ENCODE measurements around the gene CAPS. TPM values are rescaled to one million over a fixed set of nuclear protein-coding genes. Genes with fewer than 3 reads are reported as not detected.

Gene CAPS
- total RNA-seq, 1 experiment from 2014 or later, result 32.0 TPM

DNA sequence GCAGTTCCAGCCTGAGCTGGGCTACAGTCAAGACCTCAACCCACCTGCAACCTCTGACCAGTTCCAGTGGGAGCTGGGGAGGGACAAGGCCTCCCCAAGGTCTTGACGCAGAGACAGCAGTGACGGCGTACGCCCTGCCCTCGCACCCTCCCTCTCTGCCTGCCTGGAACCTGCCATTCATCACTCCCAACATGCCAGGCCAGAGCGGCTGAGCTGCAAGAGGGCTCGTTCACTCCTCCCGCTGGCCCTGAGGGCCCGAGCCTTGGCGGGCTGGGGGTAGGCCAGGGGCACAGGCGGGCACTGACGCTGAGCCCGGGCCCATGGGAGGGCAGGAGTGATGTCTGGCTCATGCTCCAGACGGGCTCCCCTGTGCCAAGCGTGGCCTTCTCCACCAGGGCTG, 18.6 kb upstream of the CAPS start:
- POLR2A ChIA-PET (ENCODE audit: unreplicated experiment), result no interaction called here

DNA sequence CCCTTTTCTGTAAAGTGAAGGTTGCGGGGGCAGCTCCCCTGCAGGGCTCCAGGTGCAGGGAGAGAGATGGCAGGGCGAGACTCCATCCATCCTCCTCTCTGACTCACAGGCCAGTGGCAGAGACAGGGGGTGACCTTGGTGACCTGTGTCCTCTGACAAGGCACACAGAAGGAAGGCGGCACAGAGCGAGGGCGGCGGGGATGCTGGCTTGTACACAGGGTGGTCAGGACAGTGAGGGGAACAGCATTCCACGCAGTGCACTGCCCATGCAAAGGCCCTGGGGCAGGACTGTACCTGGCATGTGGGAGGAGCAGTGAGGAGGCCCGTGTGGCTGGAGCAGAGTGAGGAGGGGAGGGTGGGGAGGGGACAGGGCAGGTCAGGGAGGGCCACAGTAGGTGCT, 18.2 kb upstream of the CAPS start:
- DNase-seq, result no peak
- no peak overlapping the region for H3K4me3 ChIP-seq
- H3K79me2 ChIP-seq (ENCODE audit: low read depth), result peaks cover 13% of the 10 kb centered on the region
- intact Hi-C loops (cut with micrococcal nuclease; ENCODE audit: unreplicated experiment), result no loop called here
- BruUV-seq (replicated peaks), result no TSS peak
- H3K9me3 ChIP-seq (ENCODE audit: insufficient read depth, low read depth), result no peaks in the 10 kb centered on the region
- CTCF ChIA-PET, result no interaction called here
- no peak overlapping the region for H3K4me2 ChIP-seq
- H3K27me3 ChIP-seq (ENCODE audit: insufficient read depth, low read depth), result no peaks in the 10 kb centered on the region
- no peak overlapping the region for H3K27ac ChIP-seq
- H2AFZ ChIP-seq, result no peak overlapping the region
- no peaks in the 10 kb centered on the region for H3K9me2 ChIP-seq (ENCODE audit: insufficient read depth)
- no peaks in the 10 kb centered on the region for H3K4me1 ChIP-seq (replicated peaks; ENCODE audit: insufficient read depth)
- H3K36me3 ChIP-seq (ENCODE audit: low read depth), result no peaks in the 10 kb centered on the region
- peaks cover 19% of the 10 kb centered on the region for H4K20me1 ChIP-seq (ENCODE audit: insufficient read depth)
- no peaks in the 10 kb centered on the region; the same call in 1 of the 2 replicates for H3F3A ChIP-seq (ENCODE audit: insufficient read depth, low read depth)
- POLR2A ChIA-PET (ENCODE audit: unreplicated experiment), result no interaction called here
- TF ChIP-seq EZH2 (IDR thresholded peaks at IDR 0.05; ENCODE audit: low read depth), result no peak
- TF ChIP-seq, protein P1, sequence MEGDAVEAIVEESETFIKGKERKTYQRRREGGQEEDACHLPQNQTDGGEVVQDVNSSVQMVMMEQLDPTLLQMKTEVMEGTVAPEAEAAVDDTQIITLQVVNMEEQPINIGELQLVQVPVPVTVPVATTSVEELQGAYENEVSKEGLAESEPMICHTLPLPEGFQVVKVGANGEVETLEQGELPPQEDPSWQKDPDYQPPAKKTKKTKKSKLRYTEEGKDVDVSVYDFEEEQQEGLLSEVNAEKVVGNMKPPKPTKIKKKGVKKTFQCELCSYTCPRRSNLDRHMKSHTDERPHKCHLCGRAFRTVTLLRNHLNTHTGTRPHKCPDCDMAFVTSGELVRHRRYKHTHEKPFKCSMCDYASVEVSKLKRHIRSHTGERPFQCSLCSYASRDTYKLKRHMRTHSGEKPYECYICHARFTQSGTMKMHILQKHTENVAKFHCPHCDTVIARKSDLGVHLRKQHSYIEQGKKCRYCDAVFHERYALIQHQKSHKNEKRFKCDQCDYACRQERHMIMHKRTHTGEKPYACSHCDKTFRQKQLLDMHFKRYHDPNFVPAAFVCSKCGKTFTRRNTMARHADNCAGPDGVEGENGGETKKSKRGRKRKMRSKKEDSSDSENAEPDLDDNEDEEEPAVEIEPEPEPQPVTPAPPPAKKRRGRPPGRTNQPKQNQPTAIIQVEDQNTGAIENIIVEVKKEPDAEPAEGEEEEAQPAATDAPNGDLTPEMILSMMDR (conservative IDR thresholded peaks at IDR 0.05), result no peak

More for the DNA sequence above, 18.6 kb upstream of the CAPS start:
- Histone ChIP-seq H3K4me1 (replicated peaks; ENCODE audit: insufficient read depth) (no peaks in the 10 kb centered on the region), H3K4me2 (no peak overlapping the region), H2AFZ (no peak overlapping the region), H3K27ac (no peak overlapping the region), H3K79me2 (ENCODE audit: low read depth) (peaks cover 9% of the 10 kb centered on the region), H3K27me3 (ENCODE audit: insufficient read depth, low read depth) (no peaks in the 10 kb centered on the region), H3K4me3 (no peak overlapping the region), H3K9me3 (ENCODE audit: insufficient read depth, low read depth) (no peaks in the 10 kb centered on the region), H3K9me2 (ENCODE audit: insufficient read depth) (no peaks in the 10 kb centered on the region), H3K36me3 (ENCODE audit: low read depth) (no peaks in the 10 kb centered on the region), H3F3A (ENCODE audit: insufficient read depth, low read depth) (no peaks in the 10 kb centered on the region; the same call in 1 of the 2 replicates), H4K20me1 (ENCODE audit: insufficient read depth) (peaks cover 17% of the 10 kb centered on the region)
- DNase-seq, result no peak
- no TSS peak for BruUV-seq (replicated peaks)
- TF ChIP-seq, protein P1 (conservative IDR thresholded peaks at IDR 0.05), result no peak
- TF ChIP-seq EZH2 (IDR thresholded peaks at IDR 0.05; ENCODE audit: low read depth), result no peak
- intact Hi-C loops (cut with micrococcal nuclease; ENCODE audit: unreplicated experiment), result no loop called here
- CTCF ChIA-PET, result no interaction called here

DNA sequence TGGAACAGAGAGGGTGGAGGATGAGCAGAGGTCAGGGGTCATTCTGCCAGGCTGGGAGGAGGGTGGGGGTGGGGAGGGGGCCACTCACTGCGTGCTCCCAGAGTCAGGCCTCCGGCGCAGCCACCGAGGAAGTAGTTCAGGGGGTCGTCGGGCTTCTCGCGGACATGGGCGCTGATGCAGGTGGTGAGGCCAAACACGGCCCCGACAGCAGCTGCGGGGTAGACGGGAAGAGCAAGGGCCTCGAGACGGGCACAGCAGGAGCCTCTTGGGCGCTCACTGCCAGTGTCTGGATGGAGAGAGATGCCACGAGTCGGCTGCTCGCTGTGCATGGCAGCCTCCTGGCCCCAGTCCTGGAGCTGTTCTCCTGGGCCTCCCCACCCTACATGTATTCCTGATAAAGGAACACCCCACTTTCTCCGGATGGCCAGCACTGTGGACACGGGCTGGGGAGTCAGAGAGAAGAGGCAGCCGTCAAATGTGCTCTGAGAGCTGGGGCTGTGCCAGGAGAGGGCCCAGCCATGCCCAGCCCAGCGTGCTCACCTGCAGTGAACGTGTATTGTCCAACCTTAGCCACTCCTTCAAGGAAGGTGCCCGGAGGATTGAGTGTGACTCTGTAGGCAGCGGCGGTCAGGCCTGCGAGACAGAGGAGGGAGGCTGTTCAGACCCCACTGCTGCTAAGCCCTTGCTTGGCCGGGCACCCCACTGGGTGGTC, 17.5 kb upstream of the CAPS start:
- intact Hi-C loops (cut with micrococcal nuclease; ENCODE audit: unreplicated experiment), result no loop called here
- Histone ChIP-seq H3K27ac (no peak overlapping the region), H3K4me1 (replicated peaks; ENCODE audit: insufficient read depth) (no peaks in the 10 kb centered on the region), H2AFZ (no peak overlapping the region), H3K27me3 (ENCODE audit: insufficient read depth, low read depth) (no peaks in the 10 kb centered on the region), H3K4me2 (no peak overlapping the region), H3K9me3 (ENCODE audit: insufficient read depth, low read depth) (no peaks in the 10 kb centered on the region), H3K9me2 (ENCODE audit: insufficient read depth) (no peaks in the 10 kb centered on the region), H3K4me3 (no peak overlapping the region), H3F3A (ENCODE audit: insufficient read depth, low read depth) (no peaks in the 10 kb centered on the region; the same call in 1 of the 2 replicates), H3K79me2 (ENCODE audit: low read depth) (peaks cover 20% of the 10 kb centered on the region), H3K36me3 (ENCODE audit: low read depth) (no peaks in the 10 kb centered on the region), H4K20me1 (ENCODE audit: insufficient read depth) (peaks cover 23% of the 10 kb centered on the region)
- DNase-seq, result no peak
- CTCF ChIA-PET, result no interaction called here
- no TSS peak for BruUV-seq (replicated peaks)
- POLR2A ChIA-PET (ENCODE audit: unreplicated experiment), result no interaction called here
- TF ChIP-seq, protein P1 (conservative IDR thresholded peaks at IDR 0.05), result no peak
- no peak for TF ChIP-seq EZH2 (IDR thresholded peaks at IDR 0.05; ENCODE audit: low read depth)
